ENCODE results near the gene AKAP7. TPM values are rescaled to one million over a fixed set of nuclear protein-coding genes. Genes with fewer than 3 reads are reported as not detected.
A peak's percentile ranks its signal among the peaks of the same experiment; 100 is the strongest.

The AKAP7 gene
- total RNA-seq, 2 experiments from 2014 or later = 6.2 to 6.5 TPM

DNA sequence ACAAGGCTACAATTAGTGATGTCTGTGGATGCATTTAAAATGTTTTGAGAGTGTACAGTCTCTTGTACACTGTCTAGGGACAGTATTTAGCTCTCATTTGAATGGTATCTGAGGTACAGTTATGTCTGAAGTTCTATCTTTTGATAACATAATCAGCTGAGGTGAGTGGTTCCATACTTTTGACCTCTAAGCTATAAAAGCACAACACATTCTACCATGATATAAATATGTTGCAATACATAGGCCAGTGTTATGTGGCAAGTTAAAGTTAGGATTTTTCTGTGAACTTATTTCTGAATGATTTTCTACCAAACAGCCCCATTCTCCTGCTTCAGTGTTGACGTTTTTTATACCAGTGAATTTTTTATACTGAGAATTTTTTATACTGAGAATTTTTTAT is 77.6 kb downstream of the AKAP7 start:
- Mint-ChIP-seq H3K4me3 (no peak overlapping the region), H3K27me3 (no peaks in the 10 kb centered on the region), H3K36me3 (ENCODE audit: low read depth) (peaks cover 10% of the 10 kb centered on the region), H3K27ac (no peak overlapping the region), H3K9me3 (peaks cover 4% of the 10 kb centered on the region), H3K4me1 (ENCODE audit: low read depth) (peaks cover 42% of the 10 kb centered on the region)
- intact Hi-C loops (cut with micrococcal nuclease) = no loop called here
- DNase-seq (no peak), ATAC-seq (no peak)
- TF ChIP-seq, protein P1, sequence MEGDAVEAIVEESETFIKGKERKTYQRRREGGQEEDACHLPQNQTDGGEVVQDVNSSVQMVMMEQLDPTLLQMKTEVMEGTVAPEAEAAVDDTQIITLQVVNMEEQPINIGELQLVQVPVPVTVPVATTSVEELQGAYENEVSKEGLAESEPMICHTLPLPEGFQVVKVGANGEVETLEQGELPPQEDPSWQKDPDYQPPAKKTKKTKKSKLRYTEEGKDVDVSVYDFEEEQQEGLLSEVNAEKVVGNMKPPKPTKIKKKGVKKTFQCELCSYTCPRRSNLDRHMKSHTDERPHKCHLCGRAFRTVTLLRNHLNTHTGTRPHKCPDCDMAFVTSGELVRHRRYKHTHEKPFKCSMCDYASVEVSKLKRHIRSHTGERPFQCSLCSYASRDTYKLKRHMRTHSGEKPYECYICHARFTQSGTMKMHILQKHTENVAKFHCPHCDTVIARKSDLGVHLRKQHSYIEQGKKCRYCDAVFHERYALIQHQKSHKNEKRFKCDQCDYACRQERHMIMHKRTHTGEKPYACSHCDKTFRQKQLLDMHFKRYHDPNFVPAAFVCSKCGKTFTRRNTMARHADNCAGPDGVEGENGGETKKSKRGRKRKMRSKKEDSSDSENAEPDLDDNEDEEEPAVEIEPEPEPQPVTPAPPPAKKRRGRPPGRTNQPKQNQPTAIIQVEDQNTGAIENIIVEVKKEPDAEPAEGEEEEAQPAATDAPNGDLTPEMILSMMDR (IDR thresholded peaks at IDR 0.05) = no peak
- ChIA-PET POLR2A (no interaction called here), CTCF (interaction anchor here (1.0 to 1.9 kb wide), 2 partner anchors 13 to 321 kb away, joined by 3 to 9 read pairs; no protein-coding TSS in a partner anchor)

DNA sequence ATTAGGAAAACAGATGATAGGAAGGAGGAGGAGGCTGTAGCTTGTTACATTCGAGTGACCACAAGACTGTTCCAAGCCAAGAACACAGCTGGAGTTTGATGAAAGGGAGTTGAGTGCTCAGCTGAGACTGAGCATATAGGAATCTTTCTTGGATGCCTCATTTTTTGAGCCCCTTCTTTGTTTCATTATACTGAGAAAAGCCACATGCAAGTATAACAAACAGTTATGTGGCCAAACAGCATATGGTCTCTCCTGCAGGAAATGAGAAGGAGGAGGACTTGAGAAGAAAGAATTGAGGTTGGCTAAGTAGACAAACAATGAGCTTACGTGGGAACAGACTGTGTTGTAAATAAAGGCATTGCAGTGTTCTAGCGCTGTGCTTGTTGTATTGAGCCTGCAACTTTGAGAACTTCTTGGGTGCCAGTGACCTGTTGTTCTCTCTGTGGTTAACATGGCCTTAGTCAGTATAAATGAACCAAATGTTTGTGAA is 78.3 kb downstream of the AKAP7 start:
- ChIA-PET POLR2A (interaction anchor here (0.7 kb wide), 1 partner anchor 505 kb away, joined by 3 read pairs; no protein-coding TSS in a partner anchor), CTCF (interaction anchor here (1.0 to 1.9 kb wide), 5 partner anchors 13 to 328 kb away, joined by 3 to 9 read pairs (median 3); no protein-coding TSS in a partner anchor)
- peaks cover 4% of the 10 kb centered on the region for H3K9me3 Mint-ChIP-seq
- no peak for DNase-seq
- TF ChIP-seq, protein P1 (IDR thresholded peaks at IDR 0.05) = no peak
- ATAC-seq = peak; percentile 49
- intact Hi-C loops (cut with micrococcal nuclease) = no loop called here
- H3K27me3 Mint-ChIP-seq = no peaks in the 10 kb centered on the region
- H3K27ac Mint-ChIP-seq = no peak overlapping the region
- H3K4me1 Mint-ChIP-seq (ENCODE audit: low read depth) = peaks cover 42% of the 10 kb centered on the region
- no peak overlapping the region for H3K4me3 Mint-ChIP-seq
- peaks cover 10% of the 10 kb centered on the region for H3K36me3 Mint-ChIP-seq (ENCODE audit: low read depth)

DNA sequence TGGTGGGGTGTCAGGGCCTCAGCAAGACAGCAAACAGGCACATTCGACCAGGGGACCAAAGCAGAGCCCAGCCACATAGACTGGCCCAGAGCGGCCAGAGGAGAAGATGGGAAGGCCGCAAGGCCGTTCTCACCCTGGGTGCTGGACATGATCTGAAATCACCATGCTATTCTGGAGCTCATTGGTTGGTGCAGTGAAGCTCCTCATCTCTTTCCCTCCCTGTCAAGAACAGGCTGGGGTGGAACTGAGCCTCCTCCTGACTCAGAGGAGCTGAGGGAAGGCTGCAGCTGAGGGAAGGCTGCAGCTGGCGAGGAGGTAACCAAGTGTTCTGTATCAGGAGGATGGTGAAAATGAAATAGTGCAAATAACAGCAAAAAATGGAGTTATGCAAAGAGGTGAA is 80.0 kb downstream of the AKAP7 start:
- H3K27me3 Mint-ChIP-seq = no peaks in the 10 kb centered on the region
- peaks cover 38% of the 10 kb centered on the region for H3K4me1 Mint-ChIP-seq (ENCODE audit: low read depth)
- H3K36me3 Mint-ChIP-seq (ENCODE audit: low read depth) = peaks cover 9% of the 10 kb centered on the region
- intact Hi-C loops (cut with micrococcal nuclease) = no loop called here
- ChIA-PET CTCF (no interaction called here), POLR2A (no interaction called here)
- TF ChIP-seq, protein P1 (IDR thresholded peaks at IDR 0.05) = no peak
- DNase-seq (no peak), ATAC-seq (no peak)
- H3K27ac Mint-ChIP-seq = no peak overlapping the region
- H3K9me3 Mint-ChIP-seq = peaks cover 4% of the 10 kb centered on the region
- H3K4me3 Mint-ChIP-seq = no peak overlapping the region

DNA sequence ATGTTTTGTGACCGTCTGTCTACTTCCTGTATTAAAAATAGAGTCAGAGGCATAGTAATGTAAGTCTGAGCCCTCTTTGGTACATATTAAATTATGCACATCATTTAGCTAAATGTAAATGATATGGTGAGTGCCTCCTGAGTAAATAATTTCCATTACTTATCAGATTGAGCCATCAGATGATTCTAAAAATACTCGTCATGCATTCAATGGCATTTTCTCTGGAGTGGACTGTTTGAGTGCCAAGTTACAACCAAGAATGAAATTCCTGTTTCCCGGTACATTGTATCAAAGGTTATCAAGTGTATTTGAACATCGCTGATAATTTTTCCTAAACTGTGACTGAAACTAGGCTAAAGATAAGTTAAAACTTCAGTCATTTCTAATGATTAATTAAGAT is 81.0 kb downstream of the AKAP7 start:
- TF ChIP-seq, protein P1 (IDR thresholded peaks at IDR 0.05) = no peak
- H3K9me3 Mint-ChIP-seq = no peaks in the 10 kb centered on the region
- H3K36me3 Mint-ChIP-seq (ENCODE audit: low read depth) = peaks cover 11% of the 10 kb centered on the region
- no peaks in the 10 kb centered on the region for H3K27me3 Mint-ChIP-seq
- H3K27ac Mint-ChIP-seq = no peak overlapping the region
- CTCF ChIA-PET = interaction anchor here (0.7 kb wide), 1 partner anchor 17 kb away, joined by 3 read pairs; no protein-coding TSS in a partner anchor
- no peak overlapping the region for H3K4me3 Mint-ChIP-seq
- no peak for ATAC-seq
- DNase-seq = no peak
- POLR2A ChIA-PET = no interaction called here
- peaks cover 38% of the 10 kb centered on the region for H3K4me1 Mint-ChIP-seq (ENCODE audit: low read depth)
- intact Hi-C loops (cut with micrococcal nuclease) = no loop called here

DNA sequence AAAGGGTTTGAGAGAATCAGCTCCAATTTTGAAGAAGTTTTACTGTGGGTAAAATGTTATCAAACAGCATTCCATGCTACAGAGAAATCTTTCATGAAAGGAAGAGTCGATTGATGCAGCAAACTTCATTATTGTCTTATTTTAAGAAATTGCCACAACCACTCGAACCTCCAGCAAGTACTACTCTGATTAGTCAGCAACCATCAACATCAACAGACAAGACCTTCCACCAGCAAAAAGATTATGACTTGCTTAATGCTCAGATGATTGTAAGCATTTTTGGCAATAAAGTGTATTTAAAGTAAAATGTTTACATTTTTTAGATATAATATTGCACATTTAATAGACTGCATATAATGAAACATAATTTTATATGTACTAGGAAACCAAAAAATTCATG is 87.5 kb downstream of the AKAP7 start:
- Mint-ChIP-seq H3K9me3 (peaks cover 2% of the 10 kb centered on the region), H3K27me3 (no peaks in the 10 kb centered on the region), H3K4me3 (no peak overlapping the region), H3K4me1 (ENCODE audit: low read depth) (peaks cover 19% of the 10 kb centered on the region), H3K36me3 (ENCODE audit: low read depth) (peaks cover 14% of the 10 kb centered on the region), H3K27ac (no peak overlapping the region)
- DNase-seq (no peak), ATAC-seq (no peak)
- POLR2A ChIA-PET = no interaction called here
- TF ChIP-seq, protein P1 (IDR thresholded peaks at IDR 0.05) = no peak
- CTCF ChIA-PET = no interaction called here
- intact Hi-C loops (cut with micrococcal nuclease) = no loop called here

Measured in activated CD8-positive, alpha-beta T cell treated with anti-CD3 and anti-CD28 coated beads for 36 hours (primary cell).